Measurements from ENCODE around the gene PRSS48.
"Not testable (repeated sequence)": the region's sequence is repeated elsewhere in the genome, so short reads cannot be mapped to it uniquely, and the experiment has no call there.

PRSS48 gene

DNA sequence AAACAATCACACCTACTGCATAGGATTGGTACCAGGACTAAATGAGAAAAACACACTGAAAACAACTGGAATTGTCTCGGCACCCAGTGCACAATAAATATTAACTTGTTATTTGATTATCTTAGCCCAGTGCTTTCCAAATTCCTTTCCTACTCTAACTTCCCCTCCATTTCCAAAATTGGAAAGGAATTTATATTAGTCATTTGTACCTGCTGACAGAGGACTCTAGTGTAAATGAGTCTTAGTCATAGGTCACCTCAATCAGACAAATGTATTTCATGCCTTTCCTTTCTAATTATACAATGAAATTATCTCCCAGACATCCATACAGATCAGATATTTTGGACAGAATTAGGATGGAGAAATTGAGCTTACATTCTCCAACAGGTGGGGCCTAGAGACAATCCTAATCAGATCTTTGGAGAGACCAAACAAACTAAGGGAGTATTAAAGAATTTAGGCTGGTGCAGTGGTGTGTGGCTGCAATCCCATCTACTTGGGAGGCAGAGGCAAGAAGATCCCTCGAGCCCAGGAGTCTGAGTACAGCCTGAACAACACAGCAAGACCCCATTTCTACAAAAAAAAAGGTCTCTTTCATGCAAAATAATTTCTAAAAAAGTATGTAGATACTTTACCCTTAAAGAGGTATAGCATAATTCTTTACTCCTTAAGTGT lies 38.4 kb downstream of the PRSS48 start:
- no peak for DNase-seq (ENCODE audit: low read depth in 1 of 2, low spot score in 1 of 2)

DNA sequence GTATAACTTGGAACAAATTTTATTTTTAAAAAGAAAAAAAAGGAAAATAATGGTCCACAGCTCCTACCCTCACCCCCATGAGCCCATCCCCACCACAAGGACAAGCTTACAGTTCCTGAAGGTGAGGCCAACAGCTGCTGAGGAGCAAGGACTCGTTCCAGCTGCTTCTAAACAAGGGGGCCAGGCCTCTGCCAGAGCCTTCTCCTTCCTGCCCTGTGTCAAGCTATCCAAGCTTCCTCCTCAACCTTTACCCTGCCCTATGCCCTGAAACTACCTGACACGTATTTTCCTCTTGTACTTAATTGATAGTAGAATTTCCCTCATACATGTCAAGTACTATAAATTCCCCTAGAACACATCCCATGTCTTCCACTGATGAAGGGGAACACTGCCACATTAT lies 39.7 kb downstream of the PRSS48 start:
- DNase-seq (ENCODE audit: low read depth in 1 of 2, low spot score in 1 of 2): no peak

DNA sequence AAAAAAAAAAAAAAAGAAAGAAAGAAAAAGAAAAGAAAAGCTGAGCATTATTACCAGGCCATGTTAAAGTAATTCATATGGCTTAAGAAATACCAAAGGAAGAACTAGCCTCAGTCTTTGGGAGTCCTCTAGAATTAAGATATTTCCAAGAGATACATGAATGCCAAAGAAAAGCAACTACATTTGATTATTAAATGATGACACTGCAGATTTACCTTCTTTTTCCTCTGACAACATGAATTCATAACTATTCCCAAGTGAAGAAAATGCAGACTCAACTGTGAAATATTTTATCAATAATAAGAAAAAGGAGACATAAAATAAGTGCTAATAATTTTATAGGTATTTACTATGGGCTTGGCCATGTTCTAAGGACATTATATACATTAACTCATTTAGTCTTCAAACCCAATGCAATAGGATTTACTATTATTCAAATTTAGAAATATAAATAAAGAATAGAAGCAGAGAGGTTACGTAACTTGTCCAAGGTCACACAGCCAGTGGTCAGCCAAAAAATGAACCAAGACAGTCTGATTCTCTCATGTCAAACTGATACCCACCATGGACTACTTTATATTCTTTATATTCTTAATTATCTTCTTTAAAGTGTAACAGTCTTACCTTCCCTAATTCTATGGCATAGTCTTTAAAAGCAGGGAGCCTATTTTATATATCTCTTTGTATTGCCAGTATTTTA lies 41.5 kb downstream of the PRSS48 start:
- no peak for DNase-seq (ENCODE audit: low read depth in 1 of 2, low spot score in 1 of 2)

DNA sequence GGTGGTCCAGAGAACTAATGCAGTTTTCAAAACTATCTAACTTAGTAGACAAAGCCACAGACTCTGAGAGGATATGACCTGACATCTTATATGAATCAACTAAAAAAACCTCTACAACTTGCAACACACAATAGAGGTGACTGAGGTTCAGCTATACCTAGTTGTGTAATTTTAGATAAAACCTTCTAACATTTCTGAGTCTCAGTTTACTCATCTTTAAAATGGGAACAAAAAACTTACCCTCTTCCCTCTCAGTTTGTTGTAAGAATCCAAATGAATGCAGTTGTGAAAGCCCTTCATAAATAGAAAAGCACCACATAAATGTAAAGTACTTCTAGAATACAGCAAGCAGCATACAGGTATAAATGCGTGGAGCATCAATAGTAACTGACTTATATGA lies 42.5 kb downstream of the PRSS48 start:
- no peak for DNase-seq (ENCODE audit: low read depth in 1 of 2, low spot score in 1 of 2)

DNA sequence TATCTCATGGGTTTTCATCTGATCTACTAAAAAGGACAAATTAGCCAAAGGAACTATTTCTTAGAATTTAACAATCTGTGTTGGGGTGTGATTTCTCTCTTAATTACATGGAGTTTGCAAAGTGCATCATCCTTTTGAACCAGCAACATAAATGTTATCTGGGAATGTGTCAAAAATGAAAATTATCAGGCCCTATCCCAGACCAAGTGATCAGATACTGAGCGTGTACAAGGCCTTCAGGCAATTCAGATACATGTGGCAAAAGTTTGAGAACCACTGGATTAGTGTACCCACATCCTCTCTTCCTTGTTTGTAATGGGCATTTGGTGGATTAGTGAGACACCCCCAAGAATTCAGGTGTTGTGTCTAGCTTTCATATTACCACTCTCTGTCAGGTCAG lies 44.6 kb downstream of the PRSS48 start:
- DNase-seq (ENCODE audit: low read depth in 1 of 2, low spot score in 1 of 2): no peak

DNA sequence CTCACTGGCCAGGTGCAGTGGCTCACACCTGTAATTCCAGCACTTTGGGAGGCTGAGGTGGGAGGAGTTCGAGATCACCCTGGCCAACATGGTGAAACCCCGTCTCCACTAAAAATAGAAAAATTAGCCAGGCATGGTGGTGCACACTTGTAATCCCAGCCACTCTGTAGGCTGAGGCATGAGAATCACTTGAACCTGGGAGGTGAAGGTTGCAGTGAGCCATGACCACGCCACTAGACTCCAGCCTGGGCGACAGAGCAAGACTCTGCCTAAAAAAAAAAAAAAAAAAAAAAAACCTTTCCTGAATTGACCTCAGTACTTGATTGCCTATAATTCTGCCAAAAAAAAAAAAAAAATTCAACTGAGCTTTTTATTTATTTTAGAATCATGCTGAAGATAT lies 45.2 kb downstream of the PRSS48 start:
- not testable (repeated sequence) for DNase-seq (ENCODE audit: low read depth in 1 of 2, low spot score in 1 of 2)

DNA sequence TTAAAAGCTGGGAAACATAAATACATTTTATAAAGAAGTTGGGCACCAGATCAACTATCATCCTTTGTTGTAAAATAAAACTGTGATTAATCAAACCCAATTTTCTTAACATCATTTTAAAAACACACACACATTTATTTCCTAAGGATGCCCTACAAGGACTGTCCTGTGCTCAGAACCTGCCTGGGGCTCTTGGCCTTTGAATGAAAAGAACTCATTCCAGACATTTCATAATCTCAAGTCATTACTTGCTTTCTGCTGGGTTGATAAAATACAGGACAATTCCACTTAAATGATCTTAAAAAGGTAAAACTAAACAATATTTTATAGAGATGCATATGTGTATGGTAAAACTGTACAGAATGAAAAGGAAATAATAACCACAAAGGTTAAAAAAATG lies 45.6 kb downstream of the PRSS48 start:
- DNase-seq (ENCODE audit: low read depth in 1 of 2, low spot score in 1 of 2): no peak

DNA sequence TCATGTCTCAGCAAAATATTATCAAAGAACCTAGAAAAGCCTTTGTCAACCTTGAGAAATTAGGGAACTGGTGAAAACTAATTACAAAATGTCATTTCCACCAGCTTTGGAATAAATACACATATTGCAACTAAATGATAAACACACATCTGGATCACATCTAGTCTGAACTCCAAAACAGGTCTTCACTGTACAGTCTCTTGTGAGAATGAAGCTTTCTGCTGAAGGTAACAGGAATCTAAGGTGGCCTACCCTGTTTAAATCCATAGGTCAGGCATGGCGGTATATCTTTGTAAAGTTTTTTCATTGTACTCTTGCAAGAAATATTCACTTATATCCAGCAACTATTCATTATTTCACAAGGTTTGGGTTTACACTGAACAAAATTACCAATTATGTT lies 46.7 kb downstream of the PRSS48 start:
- no peak for DNase-seq (ENCODE audit: low read depth in 1 of 2, low spot score in 1 of 2)

DNA sequence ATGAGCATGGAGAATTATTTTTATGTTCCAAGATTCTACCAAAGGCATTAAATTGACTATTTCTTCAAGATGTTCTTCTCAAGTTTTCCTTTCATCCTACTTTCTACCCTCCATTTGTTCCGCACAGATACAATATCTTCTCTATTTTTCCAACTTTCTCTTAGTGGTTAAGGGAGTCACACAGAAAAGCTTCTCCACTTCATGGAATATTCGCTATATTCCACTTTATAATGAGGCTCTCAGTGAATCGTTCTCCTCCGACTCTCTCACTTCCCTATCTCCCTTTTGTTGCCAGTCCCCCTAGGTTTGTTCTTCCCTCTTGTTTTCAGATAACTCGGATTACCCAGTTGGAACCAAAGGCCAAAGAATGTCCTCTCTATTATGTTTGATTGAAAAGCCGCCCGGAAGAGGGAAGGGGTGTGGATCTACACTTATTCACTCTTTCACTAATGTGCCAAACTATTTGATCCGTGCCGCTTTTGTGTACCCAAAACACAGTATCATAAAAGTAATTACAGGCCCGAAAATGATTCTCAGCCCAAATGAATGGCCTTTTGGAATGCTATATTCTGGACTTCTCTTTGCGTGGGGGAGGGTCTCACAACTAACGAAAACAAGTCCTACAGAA lies 47.3 kb downstream of the PRSS48 start:
- no peak for DNase-seq (ENCODE audit: low read depth in 1 of 2, low spot score in 1 of 2)

DNA sequence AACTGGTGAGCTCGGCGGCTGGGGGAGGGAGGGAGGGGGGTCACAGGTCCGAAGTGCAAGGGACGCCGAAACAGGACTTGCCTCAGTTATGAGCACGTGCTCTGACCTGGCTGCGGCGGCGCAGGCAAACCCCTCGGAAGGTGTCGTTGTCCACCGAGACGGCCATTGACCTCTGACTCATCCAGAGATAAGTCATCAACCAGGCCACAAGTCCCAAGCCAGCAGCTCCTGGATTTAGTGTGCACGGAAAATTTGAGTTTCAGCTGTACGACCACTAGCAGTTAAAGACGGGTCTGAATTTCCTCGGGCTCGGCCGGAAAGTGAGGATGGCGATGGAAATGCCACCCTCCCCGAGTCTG lies 47.8 kb downstream of the PRSS48 start:
- DNase-seq (ENCODE audit: low read depth in 1 of 2, low spot score in 1 of 2): no peak

DNA sequence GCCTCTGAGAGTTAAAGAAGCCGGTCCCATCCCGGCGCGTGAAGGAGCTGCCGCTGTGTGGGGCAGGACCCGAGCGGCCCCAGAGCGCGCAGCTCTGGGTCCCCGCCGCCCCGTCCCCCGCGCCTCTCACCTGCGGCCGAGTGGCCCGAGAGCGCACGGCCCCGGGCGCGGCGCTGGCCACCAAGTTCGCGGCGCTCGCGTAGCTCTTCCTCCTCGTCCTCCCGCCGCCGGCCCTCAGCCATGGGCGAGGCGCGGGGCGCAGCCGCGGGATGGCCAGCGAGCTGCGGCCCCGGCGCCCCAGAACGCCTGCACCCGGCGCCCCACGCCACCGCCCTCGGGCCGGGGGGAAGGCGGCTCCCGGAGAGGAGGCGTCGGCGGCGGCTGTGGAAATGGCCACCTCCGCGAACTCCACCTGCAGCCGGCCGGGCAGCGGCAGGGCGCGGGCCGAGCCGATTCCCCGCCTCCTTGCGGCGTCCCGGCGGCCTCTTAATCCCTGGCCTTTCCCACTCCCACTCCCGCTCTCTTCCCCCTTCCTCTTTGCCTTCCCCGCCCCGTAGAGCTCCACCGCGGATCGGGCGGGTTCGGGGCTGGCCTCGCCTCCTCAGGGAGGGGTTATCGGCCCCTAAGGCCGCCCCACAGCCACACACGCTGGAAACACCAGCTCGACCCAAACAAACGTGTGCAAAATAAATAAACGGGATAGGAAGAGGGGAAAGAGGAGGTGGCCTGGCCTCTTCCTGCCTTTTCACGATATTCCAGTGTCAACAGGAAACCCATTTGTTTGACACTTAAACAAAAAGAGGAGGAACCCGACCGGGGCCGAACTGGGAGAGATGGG lies 48.4 kb downstream of the PRSS48 start, which contains the start of gene SH3D19:
SH3D19 (minus strand) TSS at position 495 of the 838 bp plus-strand sequence; CDS start at position 242, 253 bp downstream.
- DNase-seq (ENCODE audit: low read depth in 1 of 2, low spot score in 1 of 2): no peak

DNA sequence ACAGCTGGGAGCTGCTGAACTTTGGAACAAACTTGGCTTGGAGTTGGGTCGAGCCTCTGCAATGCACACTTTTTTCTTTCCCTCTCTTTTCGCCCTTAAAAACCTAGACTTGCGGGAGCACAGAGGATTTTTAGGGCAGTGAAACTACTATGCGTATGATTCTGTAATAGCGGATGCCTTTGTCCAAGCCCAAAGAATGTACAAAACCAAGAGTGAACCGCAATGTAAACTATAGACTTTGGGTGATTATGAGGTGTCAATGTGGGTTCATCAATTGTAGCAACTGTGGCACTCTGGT lies 48.9 kb downstream of the PRSS48 start:
- DNase-seq (ENCODE audit: low read depth in 1 of 2, low spot score in 1 of 2): no peak

DNA sequence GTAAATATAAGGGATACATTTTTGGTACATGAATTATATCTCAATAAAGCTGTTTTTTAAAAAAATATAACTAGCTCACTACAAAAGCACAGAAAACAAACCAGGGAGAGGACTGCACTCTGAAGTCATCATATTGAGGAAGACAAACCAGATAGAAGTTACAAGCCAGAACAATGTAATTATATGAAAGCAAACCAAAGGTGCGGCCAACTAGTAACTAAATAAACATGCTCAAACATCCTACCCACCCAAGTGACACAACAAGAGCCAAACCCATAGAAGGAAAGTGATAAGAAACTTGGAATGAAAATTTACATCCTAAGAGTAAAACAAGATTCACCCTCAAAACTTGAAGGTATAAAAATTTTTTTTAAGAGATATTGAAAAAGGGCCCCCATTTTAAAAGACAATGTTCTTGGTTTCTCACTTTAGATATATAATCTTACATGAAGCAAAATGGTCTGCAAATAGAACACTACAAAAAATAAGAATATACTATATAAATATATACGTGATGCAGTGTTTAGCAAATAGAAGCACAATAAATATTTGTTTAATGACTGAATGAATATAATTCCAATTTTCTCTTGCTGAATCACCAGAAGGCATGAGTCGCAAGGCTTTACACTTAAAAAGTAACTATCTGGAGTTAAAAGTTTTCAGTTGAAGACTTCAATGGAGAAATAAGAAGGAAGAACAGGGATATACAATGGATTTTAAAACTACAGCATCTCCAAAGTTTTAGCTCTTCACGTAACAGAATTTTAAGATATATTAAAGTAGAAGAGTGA lies 52.5 kb downstream of the PRSS48 start:
- DNase-seq (ENCODE audit: low read depth in 1 of 2, low spot score in 1 of 2): no peak

DNA sequence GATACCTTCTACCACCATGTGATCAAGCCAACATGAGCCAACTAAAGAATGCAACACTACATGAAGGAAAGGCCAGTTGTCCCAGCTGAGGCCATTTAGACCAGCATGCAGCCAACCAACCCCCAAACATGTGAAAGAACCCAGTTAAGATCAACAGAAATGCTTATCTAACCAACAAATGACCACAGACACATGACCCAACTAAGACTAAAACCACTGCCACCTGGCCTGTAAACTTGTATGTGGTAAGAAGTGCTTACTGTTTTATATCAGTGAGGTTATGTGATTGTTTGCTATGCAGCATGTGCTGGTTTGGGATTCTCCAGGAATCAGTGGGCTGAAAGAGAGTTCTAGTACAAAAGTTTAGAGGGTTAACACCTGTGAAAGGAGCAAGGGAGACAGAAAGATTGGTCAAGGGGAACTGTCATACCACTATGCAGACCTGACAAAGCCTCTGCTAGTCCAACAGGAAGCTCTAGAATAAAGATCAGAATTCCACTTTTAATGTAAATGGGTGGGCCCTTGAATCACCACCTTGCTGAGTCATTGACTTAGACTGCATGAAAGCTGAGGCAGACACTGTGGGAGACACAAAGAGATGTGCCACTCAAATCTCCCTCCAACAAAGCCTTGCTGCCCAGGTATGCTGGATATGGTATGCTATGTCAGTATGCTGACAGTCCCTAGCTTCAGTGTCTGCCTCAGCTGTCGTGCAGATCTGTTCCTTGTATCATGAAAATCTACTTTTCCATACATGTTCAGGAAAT lies 54.5 kb downstream of the PRSS48 start:
- DNase-seq (ENCODE audit: low read depth in 1 of 2, low spot score in 1 of 2): no peak

DNA sequence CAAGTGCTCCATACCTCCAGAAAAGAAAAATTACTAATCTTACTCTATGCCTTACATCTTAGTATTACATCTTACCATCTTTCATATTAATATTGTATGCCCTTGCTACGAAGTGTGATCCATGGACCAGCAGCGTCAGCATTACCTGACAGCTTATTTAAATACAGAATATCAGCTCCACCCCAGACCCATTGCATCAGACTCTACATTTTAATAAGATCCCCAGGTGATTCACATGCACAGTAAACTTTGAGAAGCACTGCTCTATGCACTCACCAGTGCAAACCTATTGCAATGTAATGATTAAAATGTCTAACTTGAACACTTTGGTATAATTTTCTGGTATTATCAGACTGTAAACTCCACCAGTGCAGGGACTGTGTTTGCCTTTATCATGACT lies 62.5 kb downstream of the PRSS48 start:
- no peak for DNase-seq (ENCODE audit: low read depth in 1 of 2, low spot score in 1 of 2)

DNA sequence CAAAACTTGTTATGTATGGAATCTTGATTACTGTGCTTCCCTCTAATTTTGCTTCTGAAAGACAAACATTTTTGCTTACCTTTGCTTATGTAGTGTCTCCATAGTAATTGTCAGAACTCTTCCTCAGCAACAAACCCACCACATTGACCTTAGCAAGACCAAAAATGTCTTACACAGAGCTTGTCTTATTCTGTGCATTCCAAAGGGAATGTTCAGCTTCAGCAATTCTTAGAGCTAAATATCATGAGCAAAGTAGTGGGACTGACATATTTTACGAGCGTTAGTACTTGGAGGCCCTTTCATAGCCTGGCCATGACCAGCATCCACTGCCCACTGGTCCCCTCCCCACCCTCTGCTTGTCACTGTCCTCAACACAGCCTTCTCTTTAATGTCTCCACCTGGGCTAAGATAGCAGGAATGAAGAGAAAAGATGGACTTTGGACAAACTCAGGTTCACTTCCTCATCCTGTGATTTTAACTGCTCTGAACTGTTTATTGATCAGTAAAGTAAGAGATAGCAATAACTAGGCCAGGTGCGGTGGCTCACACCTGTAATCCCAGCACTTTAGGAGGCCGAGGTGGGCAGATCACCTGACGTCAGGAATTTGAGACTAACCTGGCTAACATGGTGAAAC lies 63.9 kb downstream of the PRSS48 start:
- DNase-seq (ENCODE audit: low read depth in 1 of 2, low spot score in 1 of 2): no peak
